HK-2 (cell line): Measurements from ENCODE around the gene GJB1.
A peak's percentile ranks its signal among the peaks of the same experiment; 100 is the strongest.
"Not testable (repeated sequence)": the region's sequence is repeated elsewhere in the genome, so short reads cannot be mapped to it uniquely, and the experiment has no call there.

Experiments used
- DNase-seq: peaks from one replicate; pipeline ENCODE4 v3.0.0-alpha.2; 2018; ENCODE audit not compliant: unreplicated experiment

Gene GJB1

GRCh38 chrX:71222929-71223328 is at the start of gene GJB1:
TSS of gene GJB1 (plus strand) at chrX:71223224. CDS start at chrX:71223708, 484 bp downstream.
- DNase-seq: no peak

DNA sequence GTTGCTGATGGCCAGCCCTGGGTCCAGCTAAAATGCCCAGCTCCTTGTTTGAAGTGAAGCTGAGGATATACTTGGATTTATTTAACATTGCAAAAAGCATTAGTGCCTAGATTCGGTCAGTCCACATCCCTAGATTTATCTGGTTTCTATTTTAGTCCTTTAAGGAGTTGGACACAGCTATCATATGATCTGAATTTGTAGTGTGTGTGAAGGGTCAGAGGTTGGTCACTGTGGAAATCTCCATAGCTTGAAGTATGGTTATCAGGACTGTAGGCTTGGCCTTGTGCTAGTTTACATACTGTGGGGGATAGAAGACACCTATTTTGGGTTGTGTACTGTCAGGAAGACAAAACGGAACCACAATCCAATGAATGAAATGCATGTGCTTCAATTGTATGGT is 49.6 kb upstream of the GJB1 start:
- no peak for DNase-seq

GRCh38 chrX:71174795-71175194 is 48.2 kb upstream of the GJB1 start:
- no peak for DNase-seq

DNA sequence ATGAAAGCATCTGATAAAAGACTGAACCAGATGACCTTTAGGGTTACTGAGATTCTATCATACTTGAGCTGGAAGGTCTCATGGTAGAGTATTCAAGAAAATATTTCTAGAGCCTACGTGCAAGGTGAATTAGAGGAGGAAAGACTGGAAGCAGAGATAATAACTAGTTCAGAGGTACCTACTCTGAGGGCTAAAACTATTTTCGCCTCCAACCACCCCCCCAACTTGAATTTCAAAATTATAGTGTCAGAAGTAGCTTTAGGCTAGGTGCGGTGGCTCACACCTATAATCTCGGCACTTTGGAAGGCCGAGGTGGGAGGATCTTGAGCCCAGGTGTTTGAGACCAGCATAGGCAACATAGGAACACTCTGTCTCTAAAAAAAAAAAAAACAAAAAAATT is 47.5 kb upstream of the GJB1 start:
- DNase-seq: no peak

DNA sequence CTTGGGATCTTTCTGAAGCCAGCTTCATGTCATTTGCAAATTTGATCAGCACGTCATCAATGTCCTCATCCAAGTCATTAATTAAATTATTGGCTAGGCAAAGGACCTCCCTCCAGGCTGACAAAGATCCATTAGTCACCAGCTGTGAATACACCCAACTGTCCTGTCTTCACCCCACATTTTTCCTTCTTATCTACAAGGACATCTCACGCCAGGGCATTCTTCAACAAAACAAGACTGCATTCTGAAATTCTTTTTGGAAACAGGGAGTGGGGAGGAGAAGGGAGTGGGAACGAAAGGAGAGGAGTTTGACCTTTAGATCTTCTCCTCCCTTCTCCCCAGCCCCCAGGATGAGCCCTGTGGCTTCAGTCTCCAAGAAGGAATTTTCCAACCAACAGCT is 45.7 kb upstream of the GJB1 start:
- no peak for DNase-seq

- DNase-seq: peak; percentile 34
Measured at GRCh38 chrX:71178908-71179307, 44.1 kb upstream of the GJB1 start.

- DNase-seq: not testable (repeated sequence)
Measured at GRCh38 chrX:71180579-71181265, 42.3 kb upstream of the GJB1 start.

GRCh38 chrX:71181558-71181909 is 41.5 kb upstream of the GJB1 start:
- peak; percentile 17 for DNase-seq

- peak; percentile 86 for DNase-seq
Measured at GRCh38 chrX:71181910-71182799, 40.9 kb upstream of the GJB1 start.

DNA sequence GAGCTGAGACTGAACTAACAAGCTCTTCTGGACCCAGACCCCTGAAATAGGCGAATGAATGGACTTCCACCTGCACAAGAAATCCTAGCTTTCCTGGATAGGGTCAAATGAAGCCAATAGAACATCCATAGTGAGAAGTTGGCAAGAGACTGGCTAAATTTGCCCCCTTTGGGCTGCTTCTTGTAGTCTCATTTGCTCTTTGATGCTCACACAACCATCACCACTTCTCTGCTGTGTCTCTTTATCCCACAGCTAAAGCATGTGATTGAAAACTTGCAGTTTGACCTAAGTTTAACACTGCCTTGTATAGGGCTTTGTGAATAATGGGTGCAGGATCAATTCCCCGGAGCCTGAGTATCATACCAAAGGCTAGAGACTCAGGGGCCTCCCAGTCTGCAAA is 40.2 kb upstream of the GJB1 start:
- DNase-seq: no peak

GRCh38 chrX:71183341-71183740 is 39.7 kb upstream of the GJB1 start:
- no peak for DNase-seq

DNA sequence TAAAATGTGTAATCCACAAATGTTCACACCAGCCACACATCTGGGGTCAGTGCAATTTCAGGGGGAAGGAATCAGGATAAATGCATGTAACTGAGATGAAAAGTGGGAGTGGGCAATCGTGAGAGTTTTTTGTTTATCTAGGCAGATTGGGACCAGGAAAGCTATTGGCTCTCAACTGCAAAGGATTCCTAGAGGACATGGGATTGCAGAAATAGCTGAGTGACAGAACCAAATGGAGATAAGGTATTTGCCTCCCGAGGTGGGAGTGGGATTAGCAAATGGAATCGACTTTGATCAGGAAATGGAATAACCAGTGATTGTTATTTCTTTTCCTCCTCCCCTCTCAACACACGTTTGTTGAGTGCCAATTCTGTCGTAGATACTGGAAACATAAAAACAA is 38.9 kb upstream of the GJB1 start:
- no peak for DNase-seq

DNA sequence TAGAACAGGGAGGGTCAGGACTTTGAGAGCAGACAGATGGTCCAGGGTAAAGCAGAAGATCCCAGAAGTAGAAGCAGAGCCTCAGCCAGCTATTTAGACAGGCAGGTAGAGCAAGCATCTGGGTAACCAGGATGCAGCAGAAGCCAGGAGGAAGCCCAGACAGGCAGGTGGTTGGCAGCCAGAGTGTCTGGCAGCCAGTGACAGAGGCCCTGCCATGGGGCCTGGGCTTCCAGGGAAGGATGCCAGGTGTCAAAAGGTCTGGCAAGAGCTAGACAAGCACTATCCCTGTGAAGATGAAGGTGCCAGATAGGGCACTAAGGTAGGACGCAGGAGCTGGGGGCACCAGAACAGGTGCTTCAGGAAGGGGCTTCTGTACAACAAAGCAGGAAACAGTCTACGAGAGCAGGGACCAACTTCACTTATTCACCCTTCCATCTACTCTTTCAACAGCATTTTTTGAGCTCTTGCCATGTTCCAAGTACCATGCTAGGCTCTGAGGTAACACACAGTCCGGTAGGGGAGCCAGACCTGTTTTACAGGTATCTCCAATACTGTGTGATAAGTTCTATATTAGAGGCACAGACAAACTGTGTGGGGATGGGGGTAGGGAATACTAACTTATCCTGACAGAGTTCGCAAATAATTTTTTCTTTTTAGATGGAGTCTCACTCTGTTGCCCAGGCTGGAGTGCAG is 38.1 kb upstream of the GJB1 start:
- no peak for DNase-seq

DNA sequence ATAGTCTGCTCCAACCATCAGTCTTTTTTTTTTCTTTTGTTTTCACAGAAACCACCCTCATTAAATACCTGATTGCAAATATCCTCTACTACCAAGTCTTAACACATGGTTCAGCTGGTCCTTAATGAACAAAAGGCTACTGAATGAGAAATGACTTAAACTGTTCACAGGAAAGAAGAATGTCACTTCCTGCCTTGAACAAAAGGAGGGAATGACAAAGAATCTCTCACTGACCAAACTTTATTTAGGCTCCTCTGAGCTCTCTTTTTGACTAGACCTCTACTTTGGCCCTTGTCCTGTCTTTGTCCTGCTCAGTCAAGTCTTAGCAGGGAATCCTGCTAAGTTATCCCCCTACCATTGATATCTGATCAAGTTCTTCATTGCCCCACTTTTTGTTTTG is 31.8 kb upstream of the GJB1 start:
- DNase-seq: no peak

- DNase-seq: no peak
Measured at GRCh38 chrX:71195964-71196649, 26.9 kb upstream of the GJB1 start.

GRCh38 chrX:71198066-71198465 is 25.0 kb upstream of the GJB1 start:
- no peak for DNase-seq

DNA sequence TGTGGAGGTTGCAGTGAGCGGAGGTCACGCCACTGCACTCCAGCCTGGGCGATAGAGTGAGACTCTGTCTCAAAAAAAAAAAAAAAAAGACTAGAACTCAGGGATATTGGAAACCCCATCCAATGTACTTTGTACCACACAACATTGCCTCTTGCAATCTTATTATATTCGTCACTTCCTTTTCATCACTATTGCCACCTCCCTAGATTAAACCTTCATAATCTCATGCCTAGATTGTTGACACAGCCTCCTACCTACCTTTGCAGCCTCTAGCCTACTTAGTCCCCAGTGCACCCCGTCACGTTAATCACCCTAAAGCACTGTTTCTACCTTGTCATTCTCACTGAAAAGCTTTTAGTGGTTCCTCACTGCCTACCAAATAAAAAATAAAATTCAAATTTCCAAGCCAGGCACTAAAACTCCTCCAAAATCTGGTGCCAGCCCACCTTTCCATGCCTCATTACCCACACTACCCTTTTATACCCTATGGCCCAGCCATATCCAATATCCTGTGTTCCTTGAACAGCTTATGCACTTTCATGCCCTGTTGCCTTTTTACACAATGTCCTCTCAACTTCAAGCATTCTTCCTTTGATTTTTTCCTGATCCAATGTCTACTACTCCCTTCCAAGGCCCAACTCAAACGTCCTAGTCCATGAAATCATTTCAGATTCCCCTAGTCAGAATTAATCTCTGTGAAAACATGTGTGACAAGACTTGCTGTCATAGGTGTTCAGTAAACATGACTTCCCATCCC is 23.6 kb upstream of the GJB1 start:
- no peak for DNase-seq

GRCh38 chrX:71210816-71211215 is 12.2 kb upstream of the GJB1 start:
- no peak for DNase-seq

- no peak for DNase-seq
Measured at GRCh38 chrX:71212536-71212935, 10.5 kb upstream of the GJB1 start.

DNA sequence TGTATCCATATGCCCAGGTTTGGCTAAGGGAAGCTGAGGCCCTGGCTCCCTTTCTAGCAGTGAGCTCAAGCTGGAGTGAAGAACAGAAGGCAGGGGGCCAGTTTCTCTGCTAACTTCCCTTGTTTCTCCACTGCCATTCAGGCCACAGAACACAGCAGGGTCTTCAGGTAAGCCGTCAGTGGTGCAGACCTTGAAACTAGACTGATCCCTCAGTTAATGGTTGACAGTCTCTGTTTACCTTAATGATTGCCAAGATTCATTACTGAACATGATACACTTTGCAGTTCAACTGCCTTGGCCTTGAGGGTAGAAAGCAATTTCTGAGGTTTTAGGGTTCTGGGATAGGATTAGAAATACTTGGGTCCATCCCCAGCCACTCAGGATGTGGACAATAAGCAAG is 8.9 kb upstream of the GJB1 start:
- DNase-seq: no peak

DNA sequence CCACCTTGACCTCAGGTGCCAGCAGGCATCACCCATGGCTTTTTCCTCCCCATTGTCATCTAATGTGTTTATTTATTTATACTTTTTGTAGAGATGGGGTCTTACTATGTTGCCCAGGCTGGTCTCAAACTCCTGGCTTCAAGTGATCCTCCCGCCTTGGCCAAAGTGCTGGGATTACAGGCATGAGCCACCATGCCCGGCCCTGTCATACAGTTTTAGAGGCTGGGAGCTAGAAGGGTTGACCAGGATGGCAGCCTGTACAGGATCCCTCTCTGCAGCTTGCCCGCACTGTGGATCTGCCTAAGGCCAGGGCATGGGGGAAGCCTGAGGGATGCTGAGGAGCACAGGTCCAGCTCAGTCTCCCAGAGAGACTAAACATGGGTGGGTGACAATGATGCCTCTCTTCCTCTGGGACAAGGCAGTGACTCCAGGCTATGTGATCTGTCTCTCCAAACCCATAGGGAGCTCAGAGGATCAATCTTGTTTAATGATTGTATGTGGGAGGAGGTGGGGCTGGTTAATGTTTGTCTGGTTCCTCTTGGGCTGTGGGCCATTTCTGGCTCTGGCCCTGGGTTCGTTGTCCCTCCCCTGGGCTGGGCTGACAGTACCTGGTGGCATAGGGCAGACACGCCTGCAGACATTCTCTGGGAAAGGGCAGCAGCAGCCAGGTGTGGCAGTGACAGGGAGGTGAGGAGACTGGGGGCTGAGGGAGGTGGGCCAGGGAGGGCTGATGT is 8.3 kb upstream of the GJB1 start:
- DNase-seq: no peak
